Hematopoietic multipotent progenitor cell treated with erythropoietin and hydrocortisone succinate and interleukin-3 and kit ligand, for 6 days (in vitro differentiated cells): ENCODE measurements around the gene DNM1L.
"Not testable (repeated sequence)": the region's sequence is repeated elsewhere in the genome, so short reads cannot be mapped to it uniquely, and the experiment has no call there.

Experiments used
- DNase-seq: peaks from one replicate; pipeline ENCODE4 v3.0.0-alpha.2; 2015

Gene DNM1L

DNA sequence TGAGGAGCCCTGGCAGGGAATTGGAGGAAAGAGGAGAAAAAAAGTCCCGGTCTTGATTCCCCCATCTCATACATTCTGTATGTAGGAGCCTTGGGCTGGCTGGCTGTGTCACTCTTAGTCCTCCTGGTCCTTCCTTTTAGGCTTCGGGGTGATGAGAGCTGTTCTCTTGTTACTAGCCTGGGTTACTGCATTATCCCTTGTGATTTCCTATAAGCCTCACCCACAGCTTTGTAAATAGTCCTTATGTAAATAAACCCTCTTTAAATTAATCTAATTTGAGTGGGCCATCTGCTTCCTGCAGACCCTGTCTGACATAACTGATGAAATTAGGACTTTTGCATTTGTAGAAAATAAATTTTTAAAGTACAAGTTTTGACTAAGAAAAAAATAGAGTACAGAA, 19.2 kb downstream of the DNM1L start:
- DNase-seq, result no peak

DNA sequence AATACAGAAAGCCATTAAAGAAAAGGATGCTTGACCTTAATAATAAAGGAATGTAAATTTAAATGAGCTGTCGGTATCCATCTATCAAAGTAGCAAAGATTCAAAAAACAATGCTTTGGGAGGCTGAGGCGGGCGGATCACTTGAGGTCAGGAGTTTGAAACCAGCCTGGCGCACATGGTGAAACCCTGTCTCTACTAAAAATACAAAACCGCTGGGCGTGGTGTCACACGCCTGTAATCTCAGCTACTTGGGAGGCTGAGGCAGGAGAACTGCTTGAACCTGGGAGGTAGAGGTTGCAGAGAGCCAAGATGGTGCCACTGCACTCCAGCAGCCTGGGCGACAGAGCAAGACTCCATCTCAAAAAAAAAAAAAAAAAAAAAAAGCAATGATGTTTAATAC, 20.3 kb downstream of the DNM1L start:
- DNase-seq, result not testable (repeated sequence)

DNA sequence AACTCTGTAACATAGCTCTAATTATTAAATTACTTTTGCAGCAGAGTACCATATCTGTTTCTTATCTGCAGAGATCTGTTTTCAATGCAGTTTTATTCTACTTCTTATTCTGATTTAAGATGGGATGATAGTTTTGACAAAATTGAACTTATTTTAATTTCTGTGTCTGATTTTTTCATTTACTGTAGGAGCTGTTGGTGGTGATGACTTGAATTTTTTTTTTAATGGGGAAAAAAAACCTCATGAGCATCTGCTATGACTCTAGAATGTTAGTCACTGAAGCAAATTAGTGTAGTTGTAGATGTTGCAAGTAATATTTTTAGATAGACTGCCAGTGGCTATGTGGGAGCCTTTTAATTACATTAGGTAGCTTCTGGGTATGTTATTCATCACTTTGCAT, 23.4 kb downstream of the DNM1L start:
- DNase-seq, result no peak

DNA sequence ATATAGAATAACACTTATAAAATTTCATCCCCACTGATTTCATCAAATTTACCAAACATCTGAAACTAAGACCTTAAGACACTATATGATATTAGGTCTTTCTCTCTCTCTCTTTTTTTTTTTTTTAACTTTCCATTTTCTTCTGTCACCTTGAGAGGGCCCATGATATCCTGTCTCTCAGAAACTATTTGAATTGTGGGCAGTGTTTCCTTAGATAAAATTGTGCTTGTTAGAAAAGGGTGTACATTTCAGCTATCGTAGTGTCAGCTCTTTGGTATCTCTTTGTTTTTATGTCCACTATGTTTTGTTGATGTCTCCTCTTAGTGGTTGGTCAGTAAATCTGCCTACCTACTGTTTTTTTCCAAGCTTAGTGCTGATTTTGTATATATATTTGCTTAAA, 23.8 kb downstream of the DNM1L start:
- DNase-seq, result no peak

DNA sequence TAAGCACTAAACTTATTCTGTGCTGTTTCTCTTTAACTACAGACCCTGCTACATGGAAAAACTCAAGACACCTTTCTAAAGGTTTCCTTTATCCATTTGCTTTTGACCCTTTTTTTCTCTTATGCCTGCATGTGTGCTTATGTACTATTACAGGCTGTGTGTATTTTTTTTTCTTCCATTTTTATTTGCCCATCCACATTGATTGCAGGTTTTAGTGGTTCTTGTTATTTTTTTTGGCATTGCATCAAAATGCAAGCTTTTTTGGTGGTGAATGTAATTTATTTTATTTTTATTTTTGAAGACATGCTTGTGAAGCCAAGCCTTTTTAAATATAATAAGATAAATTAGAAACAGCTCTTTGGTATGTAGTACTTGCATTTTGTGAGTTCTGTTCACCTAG, 26.7 kb downstream of the DNM1L start:
- no peak for DNase-seq

DNA sequence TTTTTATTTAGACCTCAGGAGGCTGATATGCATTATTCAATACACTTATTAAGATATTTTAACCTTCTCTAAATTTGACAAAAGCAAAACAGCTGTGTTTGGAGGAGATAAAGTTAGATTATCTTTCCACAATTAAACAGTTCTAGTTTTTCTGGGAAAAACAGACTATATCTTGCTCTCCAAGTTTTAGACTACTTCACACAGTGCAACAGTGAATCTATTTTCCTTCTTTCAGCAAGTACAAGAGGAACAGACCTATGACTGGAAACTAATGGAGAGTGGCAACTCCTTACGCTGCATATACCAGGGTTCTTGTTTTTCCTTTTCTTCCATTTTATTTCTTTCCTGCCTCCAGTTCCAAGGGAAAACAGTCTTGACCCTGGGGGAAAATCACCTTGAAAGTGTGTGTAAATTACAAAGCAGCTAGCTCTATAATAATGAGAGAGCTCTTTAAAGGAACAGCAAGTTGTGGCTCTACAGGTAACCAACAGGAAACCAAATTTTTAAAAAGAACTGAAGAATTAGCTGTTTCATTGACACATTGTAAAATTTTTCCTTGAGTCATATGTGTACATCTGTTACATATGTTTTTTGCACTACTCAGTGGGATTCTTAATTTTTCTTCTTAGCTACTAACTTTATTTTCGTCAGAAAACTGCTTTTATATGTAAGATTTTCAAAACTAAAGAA, 27.4 kb downstream of the DNM1L start:
- DNase-seq, result peak; percentile 28

DNA sequence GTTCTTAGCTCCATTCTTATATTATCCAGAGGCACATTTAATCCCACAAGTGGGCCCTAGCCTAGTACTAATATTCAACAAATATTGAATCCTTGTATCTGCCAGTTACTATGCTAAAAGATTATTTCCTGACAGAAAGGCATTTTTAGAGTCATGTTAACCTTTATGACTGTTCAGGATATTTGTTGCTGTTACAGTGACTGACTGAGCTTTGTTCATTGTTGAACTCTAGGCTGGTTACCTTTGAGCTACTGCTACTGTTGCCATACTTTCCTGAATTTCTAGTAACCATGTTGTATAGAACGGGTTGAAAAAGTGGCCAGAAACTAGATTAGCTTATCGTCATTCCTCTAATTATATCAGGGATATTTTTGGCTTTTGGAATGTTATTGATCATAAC, 29.8 kb downstream of the DNM1L start:
- no peak for DNase-seq

DNA sequence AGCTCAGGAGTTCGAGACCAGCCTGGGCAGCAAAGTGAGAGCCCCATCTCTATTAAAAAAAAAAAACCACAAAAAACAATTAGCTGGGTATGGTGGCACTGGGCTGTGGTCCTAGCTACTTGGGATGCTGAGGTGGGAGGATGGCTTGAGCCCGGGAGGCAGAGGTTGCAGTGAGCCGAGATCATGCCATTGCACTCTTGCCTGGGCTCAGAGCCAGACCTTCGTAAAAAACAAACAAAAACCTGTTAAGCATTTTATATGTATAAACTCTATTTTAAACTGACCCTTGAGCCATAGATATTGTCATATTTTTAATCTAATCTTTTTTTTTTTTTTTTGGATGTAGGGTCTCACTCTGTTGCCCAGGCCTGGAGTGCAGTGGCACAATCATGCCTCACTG, 35.7 kb downstream of the DNM1L start:
- DNase-seq, result no peak

DNA sequence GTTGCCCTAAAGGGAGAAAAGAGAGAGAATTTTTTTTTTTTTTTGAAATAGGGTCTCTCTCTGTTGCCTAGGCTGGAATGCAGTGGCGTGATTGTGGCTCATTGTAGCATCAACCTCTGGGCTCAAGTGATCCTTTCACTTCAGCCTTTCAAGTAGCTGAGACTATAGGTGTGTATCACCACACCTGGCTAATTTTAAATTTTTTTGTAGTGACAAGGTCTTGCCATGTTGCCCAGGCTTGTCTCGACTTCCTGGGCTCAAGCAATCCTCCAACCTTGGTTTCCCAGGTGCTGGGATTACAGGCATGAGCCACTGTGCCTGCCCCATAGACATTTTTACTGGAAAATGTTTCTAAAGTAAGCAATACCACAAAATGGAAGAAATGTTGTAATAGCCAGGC, 39.8 kb downstream of the DNM1L start:
- no peak for DNase-seq

DNA sequence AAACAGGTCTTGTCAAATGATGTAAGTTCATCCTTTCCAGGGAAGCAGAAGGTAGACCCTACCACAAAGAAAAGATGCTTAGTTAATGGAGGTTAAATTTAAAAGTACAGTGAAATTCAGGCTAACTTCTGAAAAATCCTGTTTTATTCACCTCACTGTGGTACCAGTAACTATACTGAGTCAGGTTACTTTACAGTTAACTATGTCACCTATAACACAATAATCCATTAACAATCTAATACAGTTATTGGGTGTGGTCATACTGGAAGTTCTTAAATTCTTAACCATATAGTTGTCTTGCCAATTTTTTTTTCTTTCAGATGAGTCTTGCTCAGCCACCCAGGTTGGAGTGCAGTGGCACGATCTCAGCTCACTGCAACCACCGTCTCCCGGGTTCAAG, 46.2 kb downstream of the DNM1L start:
- not testable (repeated sequence) for DNase-seq

DNA sequence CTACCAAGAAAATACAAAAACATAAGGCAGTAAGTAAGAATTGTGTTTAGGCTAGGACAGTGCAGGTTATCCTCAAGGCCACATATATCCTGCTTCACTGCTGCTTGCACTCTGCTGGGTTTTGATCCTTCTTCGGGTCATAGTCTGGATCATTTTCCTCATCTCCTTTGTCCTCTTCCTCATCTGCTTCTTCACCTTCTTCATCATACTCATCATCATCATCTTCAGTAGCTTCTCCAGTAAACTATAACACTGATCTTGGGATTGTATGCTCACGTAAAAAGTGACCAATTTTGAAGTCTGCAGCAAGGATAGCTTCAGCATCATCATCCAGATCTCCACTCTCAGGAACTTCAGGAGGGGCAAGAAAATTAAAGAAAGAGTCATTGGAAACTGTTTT, 47.2 kb downstream of the DNM1L start:
- no peak for DNase-seq

DNA sequence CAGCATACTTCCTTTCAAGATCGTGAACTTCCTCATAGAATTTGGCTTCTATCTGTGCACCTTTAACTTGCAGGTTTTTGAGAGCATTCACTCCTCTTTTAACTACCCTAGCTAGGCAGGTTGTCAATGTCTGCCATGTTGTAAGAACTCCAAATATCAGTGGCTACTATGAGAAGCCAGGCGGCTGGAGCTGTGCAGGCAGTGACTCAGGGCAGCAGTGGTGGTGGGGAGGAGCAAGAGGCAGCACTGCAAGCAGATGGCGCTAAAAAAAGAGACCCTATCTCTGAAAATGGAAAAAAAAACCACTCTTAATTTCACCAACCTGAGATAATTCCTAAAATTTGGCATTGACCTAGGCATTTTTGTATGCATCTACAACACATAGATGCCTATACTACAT, 48.1 kb downstream of the DNM1L start:
- DNase-seq, result peak; percentile 11

DNA sequence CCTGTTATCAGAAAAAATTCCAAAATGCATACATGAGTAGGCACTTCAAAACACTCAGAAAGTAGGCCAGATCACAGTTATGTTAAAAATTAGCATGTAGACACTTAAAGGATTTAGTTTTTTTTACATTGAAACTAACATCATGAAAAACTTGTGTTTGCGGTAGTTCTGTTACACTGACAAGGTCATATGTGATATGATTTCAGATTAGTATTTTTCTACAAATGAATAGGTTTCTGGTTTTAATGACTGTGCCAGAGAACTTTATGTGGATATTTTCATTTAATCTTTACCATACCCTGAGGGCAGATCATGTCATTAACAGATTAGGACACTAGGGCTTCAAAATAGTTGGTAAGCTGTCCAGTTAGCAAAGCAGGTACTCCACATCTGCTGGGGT, 55.9 kb downstream of the DNM1L start:
- DNase-seq, result no peak

DNA sequence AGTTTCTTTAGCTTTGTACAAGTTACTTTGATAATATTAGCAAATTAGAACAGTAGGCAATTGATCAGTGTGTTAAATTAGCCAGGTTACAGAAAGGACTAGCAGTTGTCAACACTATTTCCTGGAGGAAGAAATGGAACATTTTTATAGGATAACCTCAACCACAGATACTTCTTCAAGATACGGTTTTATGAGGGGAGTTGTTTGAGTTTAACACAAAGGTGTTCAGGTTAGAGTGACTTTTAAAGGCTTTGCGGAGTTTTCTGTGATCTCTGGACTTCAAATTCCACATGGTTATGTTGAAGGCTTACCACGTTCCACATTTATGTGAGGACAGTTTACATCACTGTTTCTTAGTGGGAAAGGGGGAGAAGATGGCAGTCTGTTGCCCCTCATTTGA, 57.3 kb downstream of the DNM1L start:
- DNase-seq, result no peak

DNA sequence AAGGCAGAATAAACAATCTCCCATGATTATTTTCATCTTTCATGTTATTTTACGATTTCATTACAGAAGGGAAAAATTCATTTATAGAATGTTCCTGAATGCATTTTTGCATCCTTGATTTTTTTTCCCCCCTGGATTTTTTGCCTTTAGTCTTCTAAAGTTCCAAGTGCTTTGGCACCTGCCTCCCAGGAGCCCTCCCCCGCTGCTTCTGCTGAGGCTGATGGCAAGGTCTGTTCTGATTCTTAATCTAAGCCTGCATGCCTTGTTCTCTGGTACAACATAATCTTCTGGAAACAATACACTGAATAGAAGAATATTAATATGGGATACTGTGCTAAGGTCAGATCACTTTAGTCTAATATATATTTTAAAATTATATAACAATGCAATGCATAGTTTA, 58.6 kb downstream of the DNM1L start:
- no peak for DNase-seq

DNA sequence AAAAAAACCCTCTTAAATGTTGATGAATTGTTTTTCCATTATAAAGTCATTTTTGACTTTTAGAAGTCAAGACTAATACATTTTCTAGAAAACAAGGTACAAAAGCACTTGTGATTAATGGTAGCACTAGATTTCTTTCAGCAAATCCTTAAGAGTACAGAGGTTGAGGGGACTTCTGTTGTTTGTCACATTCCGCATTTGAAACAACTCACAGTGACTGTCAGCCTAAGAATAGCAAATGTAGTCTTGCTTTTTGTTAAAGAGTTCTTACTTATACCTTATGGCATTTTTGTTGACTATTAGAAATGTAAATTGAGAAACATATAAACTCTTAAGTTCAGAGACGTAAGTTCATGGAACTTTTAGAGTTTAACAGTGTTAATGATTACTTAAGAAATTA, 60.2 kb downstream of the DNM1L start:
- DNase-seq, result no peak

DNA sequence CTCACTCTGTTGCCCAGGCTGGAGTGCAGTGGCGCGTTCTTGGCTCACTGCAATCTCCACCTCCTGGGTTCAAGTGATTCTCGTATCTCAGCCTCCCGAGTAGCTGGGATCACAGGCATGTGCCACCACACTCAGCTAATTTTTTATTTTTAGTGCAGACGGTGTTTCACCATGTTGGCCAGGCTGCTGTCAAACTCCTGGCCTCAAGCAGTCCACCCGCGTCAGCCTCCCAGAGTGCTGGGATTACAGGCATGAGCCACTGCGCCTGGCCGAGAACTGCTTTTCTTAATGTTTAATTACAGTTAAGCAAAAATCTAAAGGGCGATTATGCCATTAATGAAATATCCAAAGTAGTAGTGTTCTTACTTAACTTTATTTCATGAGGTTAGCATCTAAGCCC, 63.0 kb downstream of the DNM1L start:
- DNase-seq, result no peak

DNA sequence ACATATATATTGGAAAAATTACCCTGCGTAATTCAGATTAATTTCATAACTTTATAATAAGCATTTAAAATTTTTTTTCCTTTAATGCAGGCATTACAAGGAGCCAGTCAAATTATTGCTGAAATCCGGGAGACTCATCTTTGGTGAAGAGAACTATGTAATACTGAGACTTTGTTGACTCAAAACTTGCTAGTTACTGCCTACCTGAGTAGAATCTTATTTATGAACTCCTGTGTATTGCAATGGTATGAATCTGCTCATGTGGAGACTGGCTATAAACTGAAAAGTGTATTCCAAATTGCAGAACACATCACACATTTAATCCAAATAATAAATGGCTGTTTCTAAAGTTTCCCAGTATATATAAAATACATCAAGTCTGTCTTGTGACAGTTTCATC, 64.2 kb downstream of the DNM1L start:
- no peak for DNase-seq

DNA sequence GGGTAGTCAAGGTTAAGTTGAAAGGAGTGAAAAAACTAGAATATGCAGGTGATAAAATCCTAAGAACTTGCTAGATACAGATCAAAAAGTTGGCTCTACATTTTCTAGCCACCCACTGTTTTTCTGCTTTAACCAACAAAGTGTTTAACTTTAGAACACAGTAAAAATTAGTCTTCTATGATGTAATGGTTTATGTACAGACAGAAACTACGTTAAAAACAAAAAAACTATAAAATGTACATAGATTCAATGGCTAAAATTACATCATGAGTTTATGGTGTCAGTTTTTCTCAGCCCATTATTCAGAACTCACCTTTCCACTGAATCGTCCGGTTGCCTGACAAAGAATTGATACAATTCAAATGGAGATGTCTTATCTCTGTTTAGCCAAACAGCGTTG, 74.5 kb downstream of the DNM1L start:
- no peak for DNase-seq

DNA sequence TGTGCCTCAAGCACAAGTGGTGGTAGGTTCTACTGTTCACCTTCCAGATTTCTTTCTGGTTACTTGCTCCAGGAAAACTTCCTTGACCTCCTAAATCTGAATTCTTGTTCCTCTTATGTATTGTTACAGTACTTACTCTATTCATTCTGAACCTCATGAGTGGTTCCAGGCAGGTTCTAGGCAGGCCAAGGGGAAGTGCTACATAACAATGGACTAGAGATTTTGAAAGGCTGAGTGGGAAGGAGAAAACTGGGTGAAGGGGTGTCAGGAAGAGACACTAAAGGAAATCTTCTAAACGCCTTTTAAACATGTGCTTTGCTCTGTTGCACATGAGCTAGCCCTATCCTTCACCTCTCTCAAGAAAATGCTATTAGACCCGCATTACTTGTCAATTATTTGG, 75.0 kb downstream of the DNM1L start:
- DNase-seq, result peak; percentile 18

DNA sequence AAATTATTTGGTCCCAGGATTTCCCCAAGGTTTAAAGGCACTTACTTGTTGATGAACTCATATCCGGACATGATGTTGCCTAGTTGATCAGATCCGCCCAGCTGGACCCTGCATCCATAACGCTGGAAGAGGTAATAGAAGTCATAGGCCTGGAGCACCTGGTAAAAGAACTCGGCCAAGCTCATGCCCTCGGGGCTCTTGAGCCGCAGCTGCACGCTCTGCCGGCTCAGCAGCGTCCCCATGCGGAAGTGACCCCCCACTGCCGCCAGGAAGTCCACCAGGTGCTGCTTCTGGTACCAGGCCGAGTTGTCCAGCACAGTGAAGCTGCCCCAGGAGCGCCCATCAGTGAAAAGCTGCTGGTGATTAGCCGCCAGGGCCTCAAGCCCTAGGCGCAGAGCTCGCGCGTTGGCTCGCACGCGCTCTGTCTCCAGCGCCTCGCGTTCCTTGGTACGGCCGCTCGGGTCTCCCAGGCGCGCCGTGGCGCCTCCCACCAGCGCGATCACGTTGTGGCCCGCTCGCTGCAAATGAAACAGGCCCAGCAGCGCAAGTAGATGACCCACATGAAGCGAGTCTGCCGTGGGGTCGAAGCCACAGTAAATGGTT, 76.1 kb downstream of the DNM1L start:
- peak; percentile 82 for DNase-seq

DNA sequence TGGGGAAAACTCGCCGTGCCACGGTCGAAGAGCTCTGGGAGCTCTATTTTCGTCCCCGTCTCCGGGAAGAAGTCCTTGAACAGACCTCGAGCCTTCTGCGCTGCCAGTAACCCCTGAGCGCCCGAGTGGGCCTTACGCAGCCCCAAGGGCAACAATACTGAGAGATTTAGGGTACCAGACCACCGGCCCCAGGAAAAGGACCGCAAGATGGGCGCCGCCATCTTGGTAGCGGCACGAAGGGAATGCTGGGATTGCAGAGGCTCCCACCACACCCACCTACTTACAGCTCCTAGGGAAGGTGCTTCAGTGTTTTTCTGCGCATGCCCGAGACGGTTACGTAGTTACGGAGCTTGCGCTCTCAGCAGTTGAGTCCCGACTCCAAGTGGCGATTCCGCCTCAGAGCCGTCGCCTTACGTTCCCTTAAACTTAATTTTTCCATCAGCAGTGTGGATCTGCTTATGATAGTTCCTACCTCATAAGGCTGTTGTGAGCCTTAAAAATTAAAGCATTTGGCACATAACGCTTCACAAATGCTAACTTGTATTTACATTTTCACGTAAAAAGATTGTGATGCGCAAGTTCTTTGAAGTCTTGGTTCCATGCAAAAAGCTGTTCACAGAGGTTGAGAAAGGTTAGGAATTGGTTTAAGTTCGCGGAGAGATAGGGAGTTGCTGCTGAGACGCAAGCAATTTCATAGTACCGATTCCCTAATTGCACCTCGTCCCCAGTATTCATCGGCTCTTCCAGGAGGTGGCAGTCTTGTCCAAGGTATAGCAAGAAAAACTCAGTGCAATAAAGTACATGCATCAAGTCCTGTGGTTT, 76.8 kb downstream of the DNM1L start, which contains the start of gene YARS2:
Gene YARS2 (minus strand): TSS at position 244 of the 822 bp plus-strand sequence. CDS start 23 bp downstream, at position 221.
- peak; percentile 99 for DNase-seq

DNA sequence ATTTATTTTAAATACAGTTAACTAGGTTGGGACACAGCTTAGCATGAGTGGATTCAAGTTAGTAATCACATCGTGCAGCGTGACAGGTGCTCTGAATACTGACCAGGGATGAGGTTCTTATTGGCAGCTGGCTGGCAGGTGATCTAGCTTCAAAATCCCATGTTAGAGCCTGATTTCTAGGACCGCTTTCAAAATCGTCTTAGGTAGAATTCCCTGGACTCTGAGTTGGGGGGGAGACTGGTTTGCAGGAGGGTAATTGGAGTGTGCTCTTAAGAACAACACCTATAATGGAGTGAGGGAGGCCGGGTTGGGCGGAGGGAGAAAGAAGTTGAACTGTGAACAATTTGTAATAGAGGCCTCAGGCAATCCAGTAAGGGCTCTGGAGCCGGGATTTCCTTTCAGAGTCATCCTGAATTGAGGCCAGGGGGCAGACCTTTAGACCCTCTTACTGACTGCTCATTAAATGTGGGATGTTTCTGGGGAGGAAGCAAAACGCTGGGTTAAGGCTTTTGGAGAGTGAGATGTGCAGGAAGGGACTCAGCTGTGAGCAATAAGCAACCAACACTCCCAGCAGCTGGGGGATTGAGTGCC, 77.5 kb downstream of the DNM1L start:
- DNase-seq, result no peak

DNA sequence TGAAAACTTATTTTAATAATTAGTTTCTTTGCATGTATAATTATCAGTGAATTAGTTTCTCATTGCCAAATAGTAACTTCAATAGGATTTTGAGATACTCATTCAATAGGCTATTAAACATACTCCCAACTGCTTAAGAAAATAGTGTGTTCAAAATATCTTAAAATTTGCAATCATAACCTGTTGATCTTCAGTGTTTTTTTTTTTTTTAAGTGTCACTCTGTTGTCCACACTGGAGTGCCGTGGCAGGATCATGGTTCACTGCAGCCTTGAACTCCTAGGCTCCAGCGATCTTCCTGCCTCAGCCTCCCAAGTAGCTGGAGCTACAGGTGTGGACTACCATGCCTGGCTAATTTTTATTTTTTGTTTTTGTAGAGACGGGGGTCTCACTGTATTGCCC, 78.1 kb downstream of the DNM1L start:
- DNase-seq, result no peak
